PC-3 (cell line): ENCODE results near the gene NAA40. TPM values are rescaled to one million over a fixed set of nuclear protein-coding genes. Genes with fewer than 3 reads are reported as not detected.

Experiments used
- ATAC-seq: fragments of 200-7000 bp; cut with Tn5 transposase; 2 replicates; pipeline ENCODE4 v1.9.1; 2020; ENCODE audit warnings: mild to moderate bottlenecking, moderate library complexity
- BruUV-seq: library from RNA; stranded (reverse); fragments of 400-500 nt; replicated peaks from 2 replicates; lab custom pipeline; 2021; lab: Mats Ljungman, UMichigan
- CTCF ChIA-PET: fragments of 300-600 bp; sonication (Branson Sonifier 250); formaldehyde crosslinking; loops from one replicate; lab custom pipeline; 2022; ENCODE audit warnings: antibody characterized with exemption; lab: Charles Lee
- POLR2A ChIA-PET: fragments of 300-600 bp; sonication (Branson Sonifier 250); formaldehyde crosslinking; loops from one replicate; lab custom pipeline; 2022; ENCODE audit warnings: antibody characterized with exemption; ENCODE audit not compliant: unreplicated experiment; lab: Charles Lee
- DNase-seq: peaks from one replicate; pipeline ENCODE4 v3.0.0-alpha.2; 2015
- H2AFZ ChIP-seq: fragments of 300-600 bp; sonication (generic); 2 replicates; pipeline ENCODE4 v1.6.0; 2016; ENCODE audit warnings: antibody characterized with exemption, low read length
- H3F3A ChIP-seq: fragments of 300-600 bp; sonication (generic); one replicate; pipeline ENCODE4 v1.6.0; 2017; ENCODE audit warnings: antibody characterized with exemption, low read length, control low read depth, mild to moderate bottlenecking; ENCODE audit not compliant: unreplicated experiment
- H3K27ac ChIP-seq: fragments of 300-600 bp; sonication (generic); 2 replicates; pipeline ENCODE4 v1.5.1; 2016; ENCODE audit warnings: mild to moderate bottlenecking, low read length
- H3K27me3 ChIP-seq: fragments of 300-600 bp; sonication (generic); 2 replicates; pipeline ENCODE4 v1.6.1; 2016; ENCODE audit warnings: low read length, mixed read lengths
- H3K36me3 ChIP-seq: fragments of 300-600 bp; sonication (generic); 2 replicates; pipeline ENCODE4 v1.6.1; 2016; ENCODE audit warnings: low read depth, mixed run types, low read length, mixed read lengths
- H3K4me1 ChIP-seq: fragments of 300-600 bp; sonication (generic); 2 replicates; pipeline ENCODE4 v1.5.1; 2016; ENCODE audit warnings: low read length; ENCODE audit not compliant: insufficient read depth
- H3K4me2 ChIP-seq: fragments of 300-600 bp; sonication (generic); 2 replicates; pipeline ENCODE4 v1.6.0; 2016; ENCODE audit warnings: low read length
- H3K4me3 ChIP-seq: fragments of 300-600 bp; sonication (generic); 2 replicates; pipeline ENCODE4 v1.5.1; 2016; ENCODE audit warnings: mild to moderate bottlenecking, low read length, mixed read lengths
- H3K79me2 ChIP-seq: fragments of 300-600 bp; sonication (generic); 2 replicates; pipeline ENCODE4 v1.6.1; 2017; ENCODE audit warnings: low read length, mixed read lengths
- H3K9ac ChIP-seq: fragments of 300-600 bp; sonication (generic); 2 replicates; pipeline ENCODE4 v1.6.0; 2016; ENCODE audit warnings: mild to moderate bottlenecking, low read length
- H3K9me2 ChIP-seq: fragments of 300-600 bp; sonication (generic); replicated peaks from 2 replicates; pipeline ENCODE4 v1.6.1; 2016; ENCODE audit warnings: mixed run types, low read length, mixed read lengths
- H3K9me3 ChIP-seq: fragments of 300-600 bp; sonication (generic); 2 replicates; pipeline ENCODE4 v1.6.1; 2016; ENCODE audit warnings: low read length, mixed read lengths
- H4K20me1 ChIP-seq: fragments of 300-600 bp; sonication (generic); 2 replicates; pipeline ENCODE4 v1.6.1; 2016; ENCODE audit warnings: low read length, mixed read lengths
- EZH2 ChIP-seq: fragments of 300-600 bp; sonication (generic); IDR thresholded peaks from one replicate; pipeline ENCODE4 v1.6.1; 2017; ENCODE audit warnings: antibody characterized with exemption, mild to moderate bottlenecking, low read length; ENCODE audit not compliant: unreplicated experiment
- EZH2phosphoT487 ChIP-seq: fragments of 300-600 bp; sonication (generic); IDR thresholded peaks from 2 replicates; pipeline ENCODE4 v1.6.1; 2018; ENCODE audit warnings: mild to moderate bottlenecking, antibody characterized with exemption, low read length, borderline replicate concordance
- intact Hi-C: fragments of 100-400 bp; cut with micrococcal nuclease; formaldehyde crosslinking; loops from 2 replicates; pipeline ENCODE4 v1.9.0; 2023
- total RNA-seq: library from RNA; depleted of rRNA; stranded (reverse); fragments of >200 nt; gene quantifications from 2 replicates; pipeline ENCODE4 v1.2.3, GENCODE V29; 2014
- TF ChIP-seq, protein P1 (sequence below): fragments of 300-600 bp; sonication (generic); conservative IDR thresholded peaks from 2 replicates; pipeline ENCODE4 v1.5.1; 2017; ENCODE audit warnings: antibody characterized with exemption, low read depth, mild to moderate bottlenecking, low read length

Gene NAA40
- total RNA-seq, 1 experiment from 2014 or later = 20.9 TPM

- H4K20me1 ChIP-seq = no peaks in the 10 kb centered on the region
- CTCF ChIA-PET = no interaction called here
These were observed 26.9 kb upstream of the NAA40 start for GRCh38 chr11:63911876-63912275.

DNA sequence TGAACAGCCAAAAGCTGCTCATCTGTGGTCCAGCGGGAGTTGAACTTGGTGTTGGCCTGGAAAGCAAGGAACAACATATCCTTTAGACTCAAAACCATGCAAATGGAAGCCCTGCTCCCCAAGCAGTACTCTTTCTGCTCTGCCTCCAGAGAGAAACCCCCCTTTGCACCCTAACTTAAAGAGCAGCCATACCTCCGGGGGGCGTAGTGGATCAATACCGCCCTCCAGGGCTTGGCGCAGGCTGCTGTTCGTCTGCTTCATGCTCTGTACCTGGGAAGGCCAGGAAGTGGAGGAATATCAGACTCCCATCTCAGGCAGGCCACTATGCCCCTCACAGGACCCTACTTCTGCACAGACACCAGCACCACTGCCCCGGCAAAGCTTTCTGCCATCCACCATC is 26.1 kb upstream of the NAA40 start:
- H3K4me3 ChIP-seq = no peak overlapping the region
- H3K79me2 ChIP-seq = no peaks in the 10 kb centered on the region
- intact Hi-C loops = no loop called here
- POLR2A ChIA-PET = no interaction called here
- peaks cover 11% of the 10 kb centered on the region for H3K4me1 ChIP-seq
- no peak for DNase-seq
- no peaks in the 10 kb centered on the region for H3K9me2 ChIP-seq
- no TSS peak for BruUV-seq
- no peaks in the 10 kb centered on the region for H3K9me3 ChIP-seq
- no peak overlapping the region for H2AFZ ChIP-seq
- ATAC-seq = no peak
- no peak overlapping the region for H3K4me2 ChIP-seq
- H3F3A ChIP-seq = no peaks in the 10 kb centered on the region
- H3K27ac ChIP-seq = no peak overlapping the region
- H3K9ac ChIP-seq = no peak overlapping the region
- H4K20me1 ChIP-seq = no peaks in the 10 kb centered on the region
- TF ChIP-seq EZH2 (no peak), EZH2phosphoT487 (no peak)
- TF ChIP-seq, protein P1, sequence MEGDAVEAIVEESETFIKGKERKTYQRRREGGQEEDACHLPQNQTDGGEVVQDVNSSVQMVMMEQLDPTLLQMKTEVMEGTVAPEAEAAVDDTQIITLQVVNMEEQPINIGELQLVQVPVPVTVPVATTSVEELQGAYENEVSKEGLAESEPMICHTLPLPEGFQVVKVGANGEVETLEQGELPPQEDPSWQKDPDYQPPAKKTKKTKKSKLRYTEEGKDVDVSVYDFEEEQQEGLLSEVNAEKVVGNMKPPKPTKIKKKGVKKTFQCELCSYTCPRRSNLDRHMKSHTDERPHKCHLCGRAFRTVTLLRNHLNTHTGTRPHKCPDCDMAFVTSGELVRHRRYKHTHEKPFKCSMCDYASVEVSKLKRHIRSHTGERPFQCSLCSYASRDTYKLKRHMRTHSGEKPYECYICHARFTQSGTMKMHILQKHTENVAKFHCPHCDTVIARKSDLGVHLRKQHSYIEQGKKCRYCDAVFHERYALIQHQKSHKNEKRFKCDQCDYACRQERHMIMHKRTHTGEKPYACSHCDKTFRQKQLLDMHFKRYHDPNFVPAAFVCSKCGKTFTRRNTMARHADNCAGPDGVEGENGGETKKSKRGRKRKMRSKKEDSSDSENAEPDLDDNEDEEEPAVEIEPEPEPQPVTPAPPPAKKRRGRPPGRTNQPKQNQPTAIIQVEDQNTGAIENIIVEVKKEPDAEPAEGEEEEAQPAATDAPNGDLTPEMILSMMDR = no peak
- H3K27me3 ChIP-seq = no peaks in the 10 kb centered on the region; the same call in 1 of the 2 replicates
- CTCF ChIA-PET = no interaction called here
- H3K36me3 ChIP-seq = peaks cover 9% of the 10 kb centered on the region; the same call in 1 of the 2 replicates

More at GRCh38 chr11:63911876-63912275, 26.9 kb upstream of the NAA40 start:
- ATAC-seq = no peak
- no TSS peak for BruUV-seq
- H3K27ac ChIP-seq = no peak overlapping the region
- no peaks in the 10 kb centered on the region for H3K9me2 ChIP-seq
- no peak overlapping the region for H3K4me2 ChIP-seq
- POLR2A ChIA-PET = no interaction called here
- no peaks in the 10 kb centered on the region for H3K9me3 ChIP-seq
- H3K4me3 ChIP-seq = no peak overlapping the region
- no peaks in the 10 kb centered on the region; the same call in 1 of the 2 replicates for H3K27me3 ChIP-seq
- no peaks in the 10 kb centered on the region for H3K79me2 ChIP-seq
- no peak for TF ChIP-seq EZH2
- no peak for TF ChIP-seq EZH2phosphoT487
- TF ChIP-seq, protein P1 = no peak
- no peak overlapping the region for H2AFZ ChIP-seq
- no peaks in the 10 kb centered on the region for H3F3A ChIP-seq
- no peak overlapping the region for H3K9ac ChIP-seq
- peaks cover 6% of the 10 kb centered on the region for H3K4me1 ChIP-seq
- H3K36me3 ChIP-seq = peaks cover 11% of the 10 kb centered on the region; the same call in 1 of the 2 replicates
- no peak for DNase-seq
- intact Hi-C loops = no loop called here
